Esophagus muscularis mucosa (tissue), 4 donors: ENCODE data around the gene KIF21A. TPM values are rescaled to one million over a fixed set of nuclear protein-coding genes. Genes with fewer than 3 reads are reported as not detected.
A peak's percentile ranks its signal among the peaks of the same experiment; 100 is the strongest.

Experiments used
- DNase-seq: peaks from one replicate; pipeline ENCODE4 v3.0.0-alpha.2; 2017; ENCODE audit errors: extremely low spot score
- H3K27ac ChIP-seq, 4 donors: fragments of 200-600 bp; sonication (generic); replicated peaks in 1 of 4; 1 replicate in 3 of 4; 2 replicates in 1 of 4; pipeline ENCODE4 v1.5.1; 2016 to 2019; ENCODE audit warnings: mild to moderate bottlenecking in 1 of 4
- H3K27me3 ChIP-seq, 4 donors: fragments of 200-600 bp; sonication (generic); one replicate each; pipeline versions ENCODE4 v1.5.1 to v1.6.0; 2016 to 2019
- H3K36me3 ChIP-seq, 4 donors: fragments of 200-600 bp; sonication (generic); one replicate each; pipeline ENCODE4 v1.5.1; 2016 to 2019
- H3K4me1 ChIP-seq, 4 donors: fragments of 200-600 bp; sonication (generic); one replicate each; pipeline ENCODE4 v1.5.1; 2016 to 2019
- H3K4me3 ChIP-seq, 4 donors: fragments of 200-600 bp; sonication (generic); 1 replicate in 2 of 4; 2 replicates in 2 of 4; pipeline ENCODE4 v1.5.1; 2016 to 2019; ENCODE audit warnings: mild to moderate bottlenecking in 4 of 4, moderate library complexity in 1 of 4
- H3K9me3 ChIP-seq, 4 donors: fragments of 200-600 bp; sonication (generic); 1 replicate in 3 of 4; 2 replicates in 1 of 4; pipeline ENCODE4 v1.5.1; 2016 to 2019
- CTCF ChIP-seq, 3 experiments: fragments of 200-600 bp in 2 of 3; fragments of 450-650 bp in 1 of 3; sonication (generic) in 2 of 3; IDR thresholded peaks; one replicate each; pipeline ENCODE4 v1.5.1; 2017 to 2019; ENCODE audit warnings: antibody characterized with exemption in 3 of 3, mild to moderate bottlenecking in 2 of 3, moderate library complexity in 1 of 3
- EP300 ChIP-seq: sonication (generic); formaldehyde crosslinking; IDR thresholded peaks from one replicate; pipeline ENCODE4 v1.6.1; 2017; ENCODE audit warnings: antibody characterized with exemption
- POLR2A ChIP-seq: fragments of 450-650 bp; IDR thresholded peaks from one replicate; pipeline ENCODE4 v1.6.1; 2017; ENCODE audit warnings: antibody characterized with exemption, moderate library complexity, mild to moderate bottlenecking, low read depth
- POLR2AphosphoS5 ChIP-seq, 2 donors: sonication (generic); formaldehyde crosslinking; IDR thresholded peaks; one replicate each; pipeline ENCODE4 v1.6.1; 2017; ENCODE audit warnings: antibody characterized with exemption in 2 of 2
- WGBS: methylation state at CpG from one replicate; pipeline ENCODE4 v1.1.5; 2018; 5-methylcytosine and 5-hydroxymethylcytosine counted together
- intact Hi-C: fragments of 100-400 bp; cut with DNase I; formaldehyde crosslinking; loops from one replicate; pipeline ENCODE4 v1.15.1; 2023
- total RNA-seq, 4 donors: library from RNA; depleted of rRNA; stranded (reverse); fragments of >200 nt; gene quantifications; one replicate each; pipeline versions ENCODE4 v1.1.0 to v1.2.1, GENCODE V29; 2016

Gene KIF21A
- total RNA-seq, 4 donors from 2014 or later, result 9.3 to 17.4 (median 11.1) TPM

GRCh38 chr12:39272871-39273655 is 169.9 kb downstream of the KIF21A start:
- no peaks in the 10 kb centered on the region for H3K4me1 ChIP-seq
- H3K9me3 ChIP-seq, result no peaks in the 10 kb centered on the region
- H3K4me3 ChIP-seq, result no peak overlapping the region
- intact Hi-C loops, result loop anchor here (2.0 to 10.0 kb wide), 2 partner anchors 128 to 1138 kb away; no protein-coding TSS in a partner anchor
- no peak for DNase-seq
- H3K27me3 ChIP-seq, result no peaks in the 10 kb centered on the region
- 35% methylated on average over 8 of the region's 8 CpGs for WGBS
- H3K27ac ChIP-seq, result no peak overlapping the region
- TF ChIP-seq POLR2AphosphoS5 (IDR thresholded peaks at IDR 0.05) (no peak), CTCF (IDR thresholded peaks at IDR 0.05) (peak; percentile 26 to 67 (median 66))
- no peaks in the 10 kb centered on the region for H3K36me3 ChIP-seq

DNA sequence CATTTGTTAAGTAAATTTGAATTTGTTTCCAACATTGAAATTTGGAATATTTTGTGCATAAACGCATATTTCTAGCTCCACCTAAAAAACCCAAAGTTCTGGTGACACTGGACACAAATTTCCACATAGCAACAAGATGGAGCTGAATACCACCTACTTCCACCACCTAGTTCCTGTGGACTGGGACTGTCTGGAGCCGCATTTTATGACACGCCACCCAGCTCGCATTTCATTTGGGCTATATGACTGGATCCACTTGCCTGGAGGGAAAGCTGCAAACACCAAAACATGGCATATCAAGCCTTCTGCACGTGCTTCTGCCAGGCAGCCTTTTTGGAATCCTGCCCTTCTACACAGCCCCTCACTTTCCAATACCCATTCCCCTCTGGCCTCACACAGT is 173.4 kb downstream of the KIF21A start:
- DNase-seq, result no peak
- Histone ChIP-seq H3K4me1 (no peaks in the 10 kb centered on the region), H3K9me3 (no peaks in the 10 kb centered on the region), H3K27ac (no peak overlapping the region), H3K27me3 (no peaks in the 10 kb centered on the region), H3K4me3 (no peak overlapping the region), H3K36me3 (no peaks in the 10 kb centered on the region)
- no peak for TF ChIP-seq EP300
- TF ChIP-seq CTCF (IDR thresholded peaks at IDR 0.05), result no peak
- no peak for TF ChIP-seq POLR2AphosphoS5 (IDR thresholded peaks at IDR 0.05)
- TF ChIP-seq POLR2A, result no peak
- WGBS, result 93% methylated on average over 5 of the region's 5 CpGs
- intact Hi-C loops, result no loop called here

DNA sequence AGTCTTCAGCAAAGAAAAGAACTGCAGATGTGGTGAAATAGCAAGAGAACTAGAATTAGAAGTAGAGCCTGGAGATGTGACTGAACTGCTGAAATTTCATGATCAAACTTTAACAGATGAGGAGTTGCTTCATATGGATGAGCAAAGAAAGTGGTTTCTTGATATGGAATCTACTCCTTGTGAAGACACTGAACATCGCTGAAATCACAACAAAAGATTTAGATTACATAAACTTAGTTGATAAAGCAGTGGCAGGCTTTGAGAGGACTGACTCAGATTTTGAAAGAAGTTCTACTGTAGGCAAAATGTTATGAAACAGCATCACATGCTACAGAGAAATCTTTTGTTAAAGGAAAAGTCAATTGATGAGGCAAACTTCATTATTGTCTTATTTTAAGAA is 175.0 kb downstream of the KIF21A start:
- Histone ChIP-seq H3K4me1 (no peaks in the 10 kb centered on the region), H3K9me3 (no peaks in the 10 kb centered on the region), H3K27me3 (no peaks in the 10 kb centered on the region), H3K36me3 (no peaks in the 10 kb centered on the region), H3K27ac (no peak overlapping the region), H3K4me3 (no peak overlapping the region)
- intact Hi-C loops, result no loop called here
- no peak for DNase-seq
- no peak for TF ChIP-seq CTCF (IDR thresholded peaks at IDR 0.05)
- TF ChIP-seq EP300, result no peak
- no peak for TF ChIP-seq POLR2AphosphoS5 (IDR thresholded peaks at IDR 0.05)
- TF ChIP-seq POLR2A, result no peak
- 79% methylated on average over 1 of the region's 1 CpG for WGBS

DNA sequence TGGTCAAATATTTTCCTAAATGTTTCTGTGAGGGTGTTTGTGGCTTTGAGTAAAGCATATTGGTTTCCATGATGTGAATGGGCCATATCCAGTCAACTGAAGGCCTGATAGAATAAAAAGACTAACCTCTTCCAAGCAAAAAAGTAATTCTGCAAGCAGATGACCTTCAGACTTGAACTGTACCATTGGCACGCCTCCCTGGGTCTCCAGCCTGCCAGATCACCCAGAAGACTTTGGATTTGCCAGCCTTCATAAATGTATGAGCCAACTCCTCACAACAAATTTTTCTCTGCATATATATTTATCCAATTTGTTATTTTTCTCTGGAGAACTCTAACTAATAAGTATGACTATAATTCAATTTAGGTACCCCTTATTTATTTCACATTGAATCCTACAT is 190.3 kb downstream of the KIF21A start:
- Histone ChIP-seq H3K36me3 (no peaks in the 10 kb centered on the region), H3K27me3 (no peaks in the 10 kb centered on the region), H3K4me1 (no peaks in the 10 kb centered on the region), H3K4me3 (no peak overlapping the region), H3K9me3 (no peaks in the 10 kb centered on the region), H3K27ac (no peak overlapping the region)
- DNase-seq, result no peak
- TF ChIP-seq POLR2AphosphoS5 (IDR thresholded peaks at IDR 0.05) (no peak), EP300 (no peak), CTCF (IDR thresholded peaks at IDR 0.05) (no peak), POLR2A (no peak)
- 68% methylated on average over 1 of the region's 1 CpG for WGBS
- intact Hi-C loops, result no loop called here

Other genes with a start within 250 kb of the KIF21A start
- 1 to 10 TPM in 2 of 4 donors, under 1 TPM in 2; 0.39 to 1.8 (median 0.97) TPM for gene ABCD2, start 176.7 kb upstream of the KIF21A start, total RNA-seq